ENCODE data around the gene PTPRB. TPM values are rescaled to one million over a fixed set of nuclear protein-coding genes. Genes with fewer than 3 reads are reported as not detected.

PTPRB gene
- total RNA-seq, 2 experiments from 2014 or later: not detected

DNA sequence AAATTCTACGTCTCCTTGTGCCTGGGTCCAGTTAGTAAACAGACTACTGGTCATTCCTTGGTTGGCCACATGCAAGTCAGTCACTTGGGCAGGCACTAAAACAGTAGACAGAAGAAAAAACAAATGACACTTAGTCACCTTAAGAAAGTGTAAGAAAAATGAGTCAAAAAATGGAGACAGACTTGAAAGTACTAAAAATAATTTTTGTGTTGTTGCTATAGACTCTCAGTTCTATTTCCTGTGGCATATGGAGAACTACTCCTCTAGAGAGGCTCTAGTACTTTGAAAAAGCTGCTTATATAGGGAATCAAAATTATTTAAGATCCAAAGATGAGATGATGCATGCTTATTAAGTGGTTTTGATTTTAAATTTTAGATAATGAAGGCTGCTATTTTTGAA, 56.0 kb downstream of the PTPRB start:
- Mint-ChIP-seq H3K4me3 (no peak overlapping the region), H3K9me3 (ENCODE audit: insufficient read depth) (no peaks in the 10 kb centered on the region), H3K27ac (no peak overlapping the region), H3K36me3 (ENCODE audit: low read depth) (no peaks in the 10 kb centered on the region), H3K27me3 (ENCODE audit: low read depth) (peaks cover 9% of the 10 kb centered on the region), H3K4me1 (ENCODE audit: low read depth) (no peaks in the 10 kb centered on the region)
- ChIA-PET POLR2A (no interaction called here), CTCF (interaction anchor here (2.6 kb wide), 1 partner anchor 680 kb away, joined by 9 read pairs; no protein-coding TSS in a partner anchor)
- no peak for DNase-seq
- no peak for ATAC-seq

- no peaks in the 10 kb centered on the region for H3K4me1 Mint-ChIP-seq (ENCODE audit: low read depth)
- DNase-seq: no peak
- peaks cover under 1% of the 10 kb centered on the region for H3K27me3 Mint-ChIP-seq (ENCODE audit: low read depth)
- no peak for ATAC-seq
- no peak overlapping the region for H3K4me3 Mint-ChIP-seq
- CTCF ChIA-PET: interaction anchor here (0.9 to 2.5 kb wide), 12 partner anchors 33 to 700 kb away, joined by 3 to 24 read pairs (median 4); no protein-coding TSS in a partner anchor
- POLR2A ChIA-PET: no interaction called here
- no peak overlapping the region for H3K27ac Mint-ChIP-seq
- no peaks in the 10 kb centered on the region for H3K36me3 Mint-ChIP-seq (ENCODE audit: low read depth)
- no peaks in the 10 kb centered on the region for H3K9me3 Mint-ChIP-seq (ENCODE audit: insufficient read depth)
Measured at GRCh38 chr12:70577283-70577634, 60.0 kb downstream of the PTPRB start.

DNA sequence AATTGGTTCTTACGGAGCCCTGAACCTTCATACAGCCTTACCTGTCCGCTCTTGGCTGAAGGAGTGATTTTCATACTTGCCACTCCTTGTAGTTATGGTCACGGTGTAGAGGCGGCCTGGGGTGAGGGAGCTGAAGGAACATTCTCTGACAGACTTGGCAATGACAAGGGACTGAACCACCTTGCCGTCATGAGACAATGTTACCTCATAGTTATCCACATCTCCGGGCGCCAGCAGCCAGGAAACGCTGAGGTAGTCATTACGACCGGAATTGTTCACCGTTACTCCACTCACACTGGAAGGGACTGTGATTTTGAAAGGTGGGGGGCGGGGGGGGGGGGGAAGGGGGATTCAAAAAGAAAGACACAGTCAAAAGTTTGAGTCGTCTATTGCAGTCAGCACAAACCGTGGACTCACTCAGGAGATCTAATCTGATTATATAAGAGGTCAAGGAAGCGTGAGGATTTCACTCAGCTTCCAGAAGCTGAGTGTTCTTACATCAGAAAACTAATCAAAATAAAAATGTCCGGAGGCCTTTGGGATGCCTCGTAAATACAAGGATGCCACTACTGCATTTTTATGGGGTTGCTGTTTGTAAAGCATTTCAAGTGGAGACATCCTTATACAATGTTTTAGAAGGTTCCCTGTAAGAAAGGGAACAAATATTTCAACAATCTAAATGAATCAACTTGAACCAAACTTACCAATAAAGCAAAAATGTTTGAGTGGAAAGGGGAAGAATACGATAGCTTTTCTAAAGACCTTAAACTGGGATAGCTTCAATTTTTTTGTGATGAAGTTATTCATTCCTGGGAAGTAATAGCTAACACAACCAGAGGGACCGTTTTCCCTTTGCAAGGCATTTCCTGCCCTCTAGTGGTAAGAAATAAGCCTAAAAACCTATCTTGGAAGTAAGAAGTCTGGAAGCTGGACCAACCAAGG, 60.6 kb downstream of the PTPRB start:
- CTCF ChIA-PET: interaction anchor here (0.9 to 2.5 kb wide), 12 partner anchors 34 to 699 kb away, joined by 3 to 24 read pairs (median 4); no protein-coding TSS in a partner anchor

DNA sequence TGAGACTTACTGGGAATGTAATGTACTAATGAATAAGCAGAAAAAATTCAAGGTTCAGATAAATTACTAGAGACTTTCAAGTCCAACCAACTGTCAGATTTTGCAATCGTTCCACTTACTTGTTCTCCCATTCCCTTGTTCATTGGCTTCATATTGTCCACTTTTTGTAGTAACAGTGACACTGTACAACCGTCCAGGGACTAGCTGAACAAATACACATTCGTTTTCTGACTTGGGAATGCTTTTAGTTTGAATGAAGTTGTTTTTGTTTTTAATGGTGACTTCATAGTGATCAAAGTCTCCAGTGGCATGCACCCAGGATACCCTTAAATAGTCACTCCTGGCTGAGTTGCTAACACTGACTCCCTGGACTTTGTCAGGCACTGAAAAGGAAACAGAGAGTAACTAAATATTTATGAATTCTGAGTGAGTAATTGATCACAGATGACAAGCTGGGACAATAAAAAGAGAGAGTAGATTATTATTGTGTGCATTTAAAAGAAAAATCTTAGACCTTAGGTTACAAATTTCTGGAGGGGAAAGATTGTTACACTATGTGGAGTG, 65.4 kb downstream of the PTPRB start:
- ATAC-seq (no peak), DNase-seq (no peak)
- H3K27me3 Mint-ChIP-seq (ENCODE audit: low read depth): peaks cover 5% of the 10 kb centered on the region
- no peaks in the 10 kb centered on the region for H3K36me3 Mint-ChIP-seq (ENCODE audit: low read depth)
- no peak overlapping the region for H3K27ac Mint-ChIP-seq
- no peaks in the 10 kb centered on the region for H3K4me1 Mint-ChIP-seq (ENCODE audit: low read depth)
- no peak overlapping the region for H3K4me3 Mint-ChIP-seq
- ChIA-PET POLR2A (no interaction called here), CTCF (no interaction called here)
- no peaks in the 10 kb centered on the region for H3K9me3 Mint-ChIP-seq (ENCODE audit: insufficient read depth)

More for the DNA sequence above, 60.6 kb downstream of the PTPRB start:
- H3K27ac Mint-ChIP-seq: no peak overlapping the region
- H3K9me3 Mint-ChIP-seq (ENCODE audit: insufficient read depth): no peaks in the 10 kb centered on the region
- ATAC-seq (no peak), DNase-seq (no peak)
- no peak overlapping the region for H3K4me3 Mint-ChIP-seq
- no peaks in the 10 kb centered on the region for H3K36me3 Mint-ChIP-seq (ENCODE audit: low read depth)
- H3K4me1 Mint-ChIP-seq (ENCODE audit: low read depth): no peaks in the 10 kb centered on the region
- no peaks in the 10 kb centered on the region for H3K27me3 Mint-ChIP-seq (ENCODE audit: low read depth)
- POLR2A ChIA-PET: no interaction called here

DNA sequence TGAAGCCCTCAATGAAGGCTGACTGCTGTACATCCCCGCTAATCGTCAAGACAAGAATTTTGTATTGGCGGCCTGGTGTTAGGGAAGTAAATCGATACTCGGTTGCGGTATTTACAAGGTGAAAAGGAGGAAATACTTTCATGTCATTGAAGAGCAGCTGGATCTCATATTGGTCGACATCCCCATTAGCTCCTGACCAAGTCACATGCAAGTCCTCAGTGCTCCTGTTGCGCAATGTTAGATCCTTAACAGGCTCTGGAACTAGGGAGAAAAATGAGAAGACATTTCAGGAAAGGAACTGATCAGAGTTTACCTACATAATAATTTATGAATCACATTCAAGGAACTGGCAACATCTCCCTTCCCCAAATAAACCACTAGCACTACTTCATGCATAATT, 66.2 kb downstream of the PTPRB start:
- Mint-ChIP-seq H3K4me3 (no peak overlapping the region), H3K36me3 (ENCODE audit: low read depth) (no peaks in the 10 kb centered on the region), H3K9me3 (ENCODE audit: insufficient read depth) (no peaks in the 10 kb centered on the region), H3K27me3 (ENCODE audit: low read depth) (peaks cover 5% of the 10 kb centered on the region), H3K4me1 (ENCODE audit: low read depth) (no peaks in the 10 kb centered on the region), H3K27ac (no peak overlapping the region)
- DNase-seq: no peak
- ChIA-PET POLR2A (no interaction called here), CTCF (no interaction called here)
- ATAC-seq: no peak

- H3K9me3 Mint-ChIP-seq (ENCODE audit: insufficient read depth): no peaks in the 10 kb centered on the region
- H3K36me3 Mint-ChIP-seq (ENCODE audit: low read depth): no peaks in the 10 kb centered on the region
- no peaks in the 10 kb centered on the region for H3K4me1 Mint-ChIP-seq (ENCODE audit: low read depth)
- H3K4me3 Mint-ChIP-seq: no peak overlapping the region
- POLR2A ChIA-PET: no interaction called here
- CTCF ChIA-PET: no interaction called here
- DNase-seq: no peak
- ATAC-seq: no peak
- H3K27ac Mint-ChIP-seq: no peak overlapping the region
- H3K27me3 Mint-ChIP-seq (ENCODE audit: low read depth): no peaks in the 10 kb centered on the region
Measured at GRCh38 chr12:70561550-70561949, 75.7 kb downstream of the PTPRB start.

DNA sequence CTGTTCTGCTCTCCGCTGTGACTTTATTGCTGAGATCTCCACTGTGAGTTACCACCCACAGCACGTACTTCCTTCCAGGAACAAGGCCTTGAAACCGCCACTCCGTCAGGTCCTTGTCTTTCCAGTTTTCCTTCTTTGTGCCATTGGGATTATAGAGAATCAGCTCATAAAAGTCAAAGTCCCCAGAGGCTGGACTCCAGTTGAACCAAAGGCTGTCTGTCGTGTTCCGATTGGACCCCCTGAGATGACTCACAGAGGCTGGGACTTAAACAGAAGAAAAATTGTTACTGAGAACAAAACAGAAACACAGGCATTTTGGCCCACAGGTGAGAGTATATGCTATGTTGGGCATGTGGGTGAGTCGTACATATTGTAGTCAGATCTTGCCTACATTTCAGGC, 76.6 kb downstream of the PTPRB start:
- Mint-ChIP-seq H3K4me3 (no peak overlapping the region), H3K27me3 (ENCODE audit: low read depth) (no peaks in the 10 kb centered on the region), H3K9me3 (ENCODE audit: insufficient read depth) (no peaks in the 10 kb centered on the region), H3K27ac (no peak overlapping the region), H3K36me3 (ENCODE audit: low read depth) (no peaks in the 10 kb centered on the region), H3K4me1 (ENCODE audit: low read depth) (no peaks in the 10 kb centered on the region)
- no peak for ATAC-seq
- CTCF ChIA-PET: no interaction called here
- POLR2A ChIA-PET: no interaction called here
- DNase-seq: no peak

- CTCF ChIA-PET: no interaction called here
- H3K4me1 Mint-ChIP-seq (ENCODE audit: low read depth): no peaks in the 10 kb centered on the region
Measured at GRCh38 chr12:70559390-70559789, 77.8 kb downstream of the PTPRB start.

GRCh38 chr12:70557583-70558191, 79.5 kb downstream of the PTPRB start:
- ATAC-seq (no peak), DNase-seq (no peak)
- H3K4me1 Mint-ChIP-seq (ENCODE audit: low read depth): no peaks in the 10 kb centered on the region
- no peaks in the 10 kb centered on the region for H3K9me3 Mint-ChIP-seq (ENCODE audit: insufficient read depth)
- no peak overlapping the region for H3K27ac Mint-ChIP-seq
- ChIA-PET CTCF (no interaction called here), POLR2A (no interaction called here)
- H3K27me3 Mint-ChIP-seq (ENCODE audit: low read depth): peaks cover 2% of the 10 kb centered on the region
- no peaks in the 10 kb centered on the region for H3K36me3 Mint-ChIP-seq (ENCODE audit: low read depth)
- no peak overlapping the region for H3K4me3 Mint-ChIP-seq

More at GRCh38 chr12:70559390-70559789, 77.8 kb downstream of the PTPRB start:
- Mint-ChIP-seq H3K27ac (no peak overlapping the region), H3K4me3 (no peak overlapping the region), H3K9me3 (ENCODE audit: insufficient read depth) (no peaks in the 10 kb centered on the region), H3K36me3 (ENCODE audit: low read depth) (no peaks in the 10 kb centered on the region), H3K27me3 (ENCODE audit: low read depth) (peaks cover 2% of the 10 kb centered on the region)
- POLR2A ChIA-PET: no interaction called here
- DNase-seq: no peak
- no peak for ATAC-seq

GRCh38 chr12:70556179-70556869, 80.9 kb downstream of the PTPRB start:
- H3K27me3 Mint-ChIP-seq (ENCODE audit: low read depth): peaks cover 2% of the 10 kb centered on the region
- no peaks in the 10 kb centered on the region for H3K9me3 Mint-ChIP-seq (ENCODE audit: insufficient read depth)
- ChIA-PET CTCF (no interaction called here), POLR2A (no interaction called here)
- no peak for ATAC-seq
- no peak overlapping the region for H3K4me3 Mint-ChIP-seq
- H3K4me1 Mint-ChIP-seq (ENCODE audit: low read depth): no peaks in the 10 kb centered on the region
- H3K36me3 Mint-ChIP-seq (ENCODE audit: low read depth): no peaks in the 10 kb centered on the region
- no peak overlapping the region for H3K27ac Mint-ChIP-seq
- no peak for DNase-seq

- POLR2A ChIA-PET: no interaction called here
- no peak overlapping the region for H3K27ac Mint-ChIP-seq
- H3K4me1 Mint-ChIP-seq (ENCODE audit: low read depth): no peaks in the 10 kb centered on the region
- no peaks in the 10 kb centered on the region for H3K9me3 Mint-ChIP-seq (ENCODE audit: insufficient read depth)
- ATAC-seq (no peak), DNase-seq (no peak)
- CTCF ChIA-PET: no interaction called here
- no peaks in the 10 kb centered on the region for H3K36me3 Mint-ChIP-seq (ENCODE audit: low read depth)
- peaks cover 2% of the 10 kb centered on the region for H3K27me3 Mint-ChIP-seq (ENCODE audit: low read depth)
- H3K4me3 Mint-ChIP-seq: no peak overlapping the region
Measured at GRCh38 chr12:70555081-70555480, 82.1 kb downstream of the PTPRB start.

GRCh38 chr12:70553391-70553859, 83.8 kb downstream of the PTPRB start:
- ATAC-seq: no peak
- ChIA-PET CTCF (no interaction called here), POLR2A (no interaction called here)
- H3K36me3 Mint-ChIP-seq (ENCODE audit: low read depth): no peaks in the 10 kb centered on the region
- no peaks in the 10 kb centered on the region for H3K9me3 Mint-ChIP-seq (ENCODE audit: insufficient read depth)
- no peak overlapping the region for H3K4me3 Mint-ChIP-seq
- no peak for DNase-seq
- peaks cover 2% of the 10 kb centered on the region for H3K27me3 Mint-ChIP-seq (ENCODE audit: low read depth)
- no peak overlapping the region for H3K27ac Mint-ChIP-seq
- no peaks in the 10 kb centered on the region for H3K4me1 Mint-ChIP-seq (ENCODE audit: low read depth)

Data from activated CD8-positive, alpha-beta T cell treated with anti-CD3 and anti-CD28 coated beads, Interleukin-2, amount 10 ng/mL, durations not matched to agents 7 days and 5 days (primary cell).